H54 (cell line): ENCODE measurements around the gene PCGF5.
"Not testable (repeated sequence)": the region's sequence is repeated elsewhere in the genome, so short reads cannot be mapped to it uniquely, and the experiment has no call there.

ENCODE experiments used
- DNase-seq: peaks from one replicate; pipeline ENCODE4 v3.0.0; 2011; ENCODE audit warnings: low spot score, mixed read lengths; ENCODE audit not compliant: insufficient read length
- FAIRE-seq: peaks from 3 replicates; lab custom pipeline; 2011; peaks lifted over from hg19 to GRCh38; lab: Jason Lieb, UNC
- POLR2A ChIP-seq: IDR thresholded peaks from 2 replicates; pipeline ENCODE4 v1.6.1; 2011; ENCODE audit warnings: low read depth, mild to moderate bottlenecking, low read length

The PCGF5 gene

DNA sequence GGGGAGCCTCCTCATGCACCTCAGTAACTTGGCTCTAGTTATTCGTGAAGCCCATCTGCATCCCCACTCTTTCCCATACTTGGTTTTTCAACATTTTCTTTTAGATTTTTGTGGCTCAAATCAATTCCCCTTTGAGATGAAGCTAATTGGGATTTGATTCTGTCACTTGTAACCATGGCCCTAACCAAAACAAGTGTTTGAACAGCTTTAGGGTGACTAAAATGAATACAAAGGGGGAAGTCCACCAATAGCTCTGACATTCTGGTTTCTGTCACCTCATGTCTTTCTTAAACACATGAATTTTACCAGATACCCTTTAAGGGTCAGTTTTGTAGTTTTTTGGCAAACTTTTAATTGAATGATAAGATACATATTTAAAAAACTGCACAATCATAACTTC is 87.0 kb downstream of the PCGF5 start:
- TF ChIP-seq POLR2A, result no peak
- DNase-seq, result no peak
- FAIRE-seq, result no peak

DNA sequence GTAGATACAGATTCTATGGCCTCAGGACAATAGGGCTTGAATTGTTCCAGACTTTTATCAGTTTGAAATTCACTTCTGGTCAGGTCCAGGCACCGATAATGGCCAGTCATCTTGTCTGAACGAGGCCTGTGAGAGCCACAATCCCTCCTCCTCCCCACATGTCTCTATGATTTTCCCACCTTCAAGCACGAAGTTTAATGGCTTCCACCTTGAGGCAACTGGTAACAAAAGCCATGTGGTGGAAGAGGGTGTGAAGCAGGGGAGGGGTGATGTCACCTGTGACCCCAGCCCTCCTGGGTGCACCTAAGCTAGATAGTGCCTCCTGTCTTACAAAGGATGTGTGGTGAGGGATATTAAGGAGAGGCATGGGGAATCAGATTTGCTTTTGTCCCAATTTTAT is 89.2 kb downstream of the PCGF5 start:
- DNase-seq (no peak), FAIRE-seq (no peak)
- TF ChIP-seq POLR2A, result no peak

DNA sequence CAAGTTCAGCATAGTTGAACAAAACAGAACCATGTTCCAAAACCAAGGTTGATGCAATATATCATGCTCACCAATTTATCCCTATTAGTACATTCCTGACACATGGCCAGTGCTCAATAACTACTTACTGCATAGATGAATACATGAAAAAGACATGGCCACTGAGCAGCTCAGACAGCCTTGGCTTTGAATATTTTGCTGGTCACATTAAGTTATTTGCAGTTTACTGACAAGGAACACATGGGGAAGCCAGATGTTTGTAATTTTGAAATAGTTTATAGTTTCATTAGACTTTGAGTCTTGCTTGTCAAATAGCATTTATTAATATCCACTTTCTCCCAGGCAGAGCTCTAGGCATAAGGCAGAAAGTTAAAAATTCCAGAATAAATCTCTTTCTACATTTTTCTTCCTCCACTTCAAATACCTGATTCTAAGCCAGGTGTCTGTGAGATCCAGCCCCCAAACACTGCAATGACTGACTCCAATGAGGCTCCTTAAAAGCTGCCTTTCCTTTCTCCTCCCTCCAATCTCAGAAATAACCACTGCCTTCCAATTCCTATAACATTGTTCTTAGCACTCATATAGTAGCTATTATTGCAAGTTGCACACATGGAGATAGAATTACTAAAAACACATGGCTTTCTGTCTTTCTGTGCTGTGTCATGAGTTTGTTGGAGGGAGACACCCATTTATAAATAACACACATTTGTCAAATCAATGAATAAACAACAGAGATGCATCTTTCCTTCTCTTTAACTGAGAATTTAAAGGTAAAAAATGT is 91.3 kb downstream of the PCGF5 start:
- DNase-seq, result no peak
- FAIRE-seq, result no peak
- TF ChIP-seq POLR2A, result no peak

DNA sequence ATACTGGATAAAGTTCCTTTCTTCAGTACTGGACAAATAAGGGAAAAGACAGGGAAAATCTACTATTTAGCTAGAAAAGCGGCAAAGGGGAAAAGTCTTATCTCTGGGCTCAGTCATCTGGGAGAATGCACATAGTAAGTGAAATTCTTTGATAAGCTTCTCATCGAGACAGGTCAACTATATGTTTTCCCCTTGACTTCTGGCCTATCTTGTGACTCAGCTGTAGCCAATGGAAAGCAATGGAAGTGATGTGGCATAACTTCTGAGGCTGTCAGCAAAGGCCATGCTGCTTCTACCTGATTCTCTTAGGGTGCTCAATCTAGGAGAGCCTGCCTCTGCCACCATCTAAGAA is 91.9 kb downstream of the PCGF5 start:
- TF ChIP-seq POLR2A, result no peak
- DNase-seq (no peak), FAIRE-seq (no peak)

DNA sequence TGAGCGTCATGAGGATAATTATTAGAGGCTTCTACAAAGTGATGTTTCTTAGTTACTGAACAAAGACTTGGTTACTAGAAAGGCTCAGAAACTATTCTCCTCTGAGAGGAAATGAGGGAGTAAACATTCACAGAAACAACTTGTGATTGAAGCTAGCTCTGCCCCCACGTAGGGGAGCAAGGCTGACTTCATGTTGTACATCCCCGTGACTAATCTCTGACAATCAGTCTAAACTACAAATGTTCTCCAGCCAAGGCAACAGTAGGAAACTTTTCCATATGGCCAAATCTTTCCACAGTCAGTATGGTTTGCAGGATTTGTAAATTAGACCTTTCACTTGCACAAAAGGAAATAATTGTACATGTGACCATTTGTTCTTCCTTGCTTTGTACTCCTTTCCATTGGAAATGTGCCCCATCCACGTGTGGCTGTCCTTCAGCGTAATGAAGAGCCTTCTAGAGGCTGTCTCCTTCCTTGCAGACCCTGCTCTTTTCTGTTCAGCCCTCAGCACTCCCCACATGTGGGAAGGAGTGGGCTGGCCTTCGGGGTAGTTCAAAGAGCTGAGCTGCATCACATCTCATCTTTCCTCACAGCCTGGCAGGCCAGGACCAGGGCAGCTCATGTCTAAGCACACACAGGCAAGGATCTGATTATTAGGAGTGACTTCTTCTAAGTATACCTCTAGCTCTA is 93.5 kb downstream of the PCGF5 start:
- FAIRE-seq (peak; percentile 60), DNase-seq (no peak)
- TF ChIP-seq POLR2A, result no peak

DNA sequence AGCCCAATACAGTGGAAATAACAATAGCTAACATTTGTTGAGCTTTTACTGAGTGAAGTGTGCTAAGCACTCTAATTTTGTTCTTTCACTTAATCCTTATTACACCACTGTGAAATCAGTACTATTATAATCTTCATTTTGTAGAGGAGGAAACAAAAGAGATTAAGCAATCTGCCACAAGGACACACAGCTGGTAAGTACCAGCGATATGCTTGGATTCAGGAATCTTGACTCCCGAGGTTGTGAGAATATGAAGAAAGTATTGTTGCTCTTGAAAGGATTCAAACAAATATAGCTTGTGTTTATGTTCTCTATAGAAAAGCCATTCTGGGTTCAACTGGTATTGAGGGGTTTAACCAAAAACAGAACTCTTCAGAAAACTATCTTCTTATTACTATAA is 96.0 kb downstream of the PCGF5 start:
- no peak for TF ChIP-seq POLR2A
- DNase-seq (no peak), FAIRE-seq (no peak)

DNA sequence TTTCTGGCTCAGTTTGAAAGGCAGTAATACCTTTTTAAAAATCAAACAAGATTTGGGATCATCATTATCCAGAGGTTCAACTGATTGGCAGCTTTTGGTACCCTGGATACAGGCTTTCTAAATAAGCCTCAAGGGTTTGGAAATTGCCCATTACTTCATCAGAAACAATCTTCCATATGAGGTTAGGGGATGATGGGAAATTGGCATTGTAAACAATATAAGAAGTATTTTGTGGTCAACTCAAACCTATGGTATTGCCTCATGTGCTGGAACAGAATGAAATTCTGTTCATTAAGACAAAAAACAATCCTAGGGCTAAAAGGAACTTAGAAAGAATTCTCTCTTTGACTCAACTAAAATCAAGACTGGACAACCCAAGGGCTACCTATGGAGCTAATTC is 97.1 kb downstream of the PCGF5 start:
- DNase-seq (no peak), FAIRE-seq (no peak)
- no peak for TF ChIP-seq POLR2A

DNA sequence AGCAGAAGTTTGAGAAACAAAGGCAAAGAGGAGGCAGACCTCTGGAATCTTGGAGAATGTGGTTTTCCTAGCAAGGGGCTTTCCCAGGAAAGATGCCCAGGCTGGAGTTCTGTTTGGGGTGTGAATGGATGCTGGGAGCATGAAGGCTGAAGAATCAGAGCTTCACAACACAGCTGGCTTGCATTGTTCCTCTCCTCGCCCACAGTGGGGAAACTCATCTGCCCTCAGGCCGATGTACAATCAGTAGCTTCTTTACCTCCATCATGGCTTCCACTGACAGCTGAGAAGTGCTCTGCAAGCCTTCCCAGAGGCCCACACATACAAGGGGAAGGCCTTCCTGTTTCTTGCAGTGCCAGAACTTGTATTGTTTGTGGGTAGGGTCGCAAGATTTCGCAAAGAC is 98.9 kb downstream of the PCGF5 start:
- no peak for DNase-seq
- FAIRE-seq, result no peak
- TF ChIP-seq POLR2A, result no peak

DNA sequence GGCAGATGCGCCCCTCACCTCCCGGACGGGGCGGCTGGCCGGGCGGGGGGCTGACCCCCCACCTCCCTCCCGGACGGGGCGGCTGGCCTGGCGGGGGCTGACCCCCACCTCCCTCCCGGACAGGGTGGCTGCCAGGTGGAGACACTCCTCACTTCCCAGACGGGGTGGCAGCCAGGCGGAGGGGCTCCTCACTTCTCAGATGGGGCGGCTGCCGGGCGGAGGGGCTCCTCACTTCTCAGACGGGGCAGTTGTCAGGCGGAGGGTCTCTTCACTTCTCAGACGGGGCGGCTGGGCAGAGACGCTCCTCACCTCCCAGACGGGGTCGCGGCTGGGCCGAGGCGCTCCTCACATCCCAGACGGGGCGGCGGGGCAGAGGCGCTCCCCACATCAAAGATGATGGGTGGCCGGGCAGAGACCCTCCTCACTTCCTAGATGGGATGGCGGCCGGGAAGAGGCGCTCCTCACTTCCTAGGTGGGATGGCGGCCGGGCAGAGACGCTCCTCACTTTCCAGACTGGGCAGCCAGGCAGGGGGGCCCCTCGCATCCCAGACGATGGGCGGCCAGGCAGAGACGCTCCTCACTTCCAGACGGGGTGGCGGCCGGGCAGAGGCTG is 102.9 kb downstream of the PCGF5 start:
- FAIRE-seq, DNase-seq: not testable (repeated sequence)

DNA sequence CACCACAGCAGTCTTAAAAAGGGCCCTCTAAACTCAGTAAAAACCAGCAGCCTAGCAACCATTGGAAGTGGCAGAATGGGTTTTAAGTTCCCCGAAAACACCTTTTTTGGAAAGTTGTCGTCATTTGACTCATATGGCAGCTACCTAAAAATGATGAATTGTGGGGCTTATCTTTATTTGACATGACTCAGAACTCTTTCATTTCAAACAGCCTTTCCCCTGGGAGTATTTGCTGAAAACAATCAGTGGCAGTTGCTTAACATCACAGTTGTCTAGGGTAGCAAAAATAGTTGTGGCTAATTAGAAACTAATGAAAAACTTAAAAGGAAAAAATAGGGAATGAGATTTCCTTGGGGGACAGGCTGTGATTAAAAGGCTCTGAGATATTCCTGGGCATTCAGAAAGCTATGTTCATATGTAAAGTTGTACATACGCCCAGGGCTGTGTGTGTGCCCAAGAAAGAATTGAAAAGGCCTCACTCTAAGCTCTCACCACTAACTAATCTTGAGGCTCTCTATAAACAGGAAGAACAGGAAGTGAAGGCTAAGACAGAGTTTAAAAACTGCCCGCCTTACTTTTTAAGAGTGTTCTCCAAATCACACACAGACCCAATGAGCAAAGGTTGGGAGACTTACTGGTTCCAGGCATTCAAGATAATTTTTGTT is 108.0 kb downstream of the PCGF5 start:
- FAIRE-seq (no peak), DNase-seq (no peak)
- TF ChIP-seq POLR2A, result no peak
